Measurements from ENCODE around the gene ZNF205.
"Not testable (repeated sequence)": the region's sequence is repeated elsewhere in the genome, so short reads cannot be mapped to it uniquely, and the experiment has no call there.

Gene ZNF205

GRCh38 chr16:3072576-3073263 is 39.7 kb upstream of the ZNF205 start:
- H3K27ac ChIP-seq (ENCODE audit: low read length); H3K36me3 ChIP-seq (ENCODE audit: control insufficient read depth, insufficient read depth, low read length); H3K4me3 ChIP-seq (ENCODE audit: low read length); DNase-seq (ENCODE audit: low read depth, low spot score); H3K4me1 ChIP-seq (ENCODE audit: control insufficient read depth, insufficient read depth, low read length); H3K9me3 ChIP-seq (ENCODE audit: control insufficient read depth, insufficient read depth, low read length); H3K27me3 ChIP-seq (ENCODE audit: control insufficient read depth, insufficient read depth, low read length): not testable (repeated sequence)
- WGBS (ENCODE audit: insufficient coverage, insufficient read length), result no CpG with 5 or more reads among the region's 18 CpGs

- no CpG with 5 or more reads among the region's 7 CpGs for WGBS (ENCODE audit: insufficient coverage, insufficient read length)
Measured at GRCh38 chr16:3073448-3073847, 38.9 kb upstream of the ZNF205 start.

DNA sequence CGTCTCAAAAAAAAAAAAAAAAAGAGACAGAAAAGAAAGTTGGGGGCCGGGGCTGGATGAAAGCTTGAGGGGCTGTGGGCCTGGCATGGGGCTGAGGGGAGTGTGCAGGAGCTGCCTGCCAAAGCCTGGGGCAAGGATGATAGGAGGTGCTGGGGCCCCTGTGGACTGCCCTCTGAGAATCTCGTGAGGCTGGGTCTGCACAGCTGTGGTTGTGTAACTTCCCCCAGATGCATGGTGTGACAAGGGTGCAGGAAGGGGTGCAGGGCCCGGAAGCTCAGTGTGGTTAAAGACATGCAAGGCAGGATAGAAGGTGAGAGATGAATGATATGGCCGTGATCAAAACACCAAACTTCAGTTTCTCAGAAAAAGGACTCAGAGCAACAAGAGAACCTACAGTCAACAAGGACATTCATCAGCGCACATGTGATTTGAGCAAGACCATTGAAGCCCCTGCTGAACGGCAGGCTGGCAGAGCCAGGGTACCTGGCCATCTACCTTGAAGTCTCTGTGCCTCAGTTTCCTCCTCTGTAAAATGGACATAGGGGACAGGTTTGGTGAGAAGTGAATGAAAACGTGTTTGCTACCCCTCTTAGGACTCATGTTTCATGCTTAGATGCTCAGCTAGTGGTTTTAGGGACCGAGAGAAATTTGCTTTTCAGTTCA is 37.4 kb upstream of the ZNF205 start:
- H3K4me3 ChIP-seq (ENCODE audit: low read length), result no peak overlapping the region
- H3K36me3 ChIP-seq (ENCODE audit: control insufficient read depth, insufficient read depth, low read length), result no peaks in the 10 kb centered on the region
- no peak overlapping the region for H3K27ac ChIP-seq (ENCODE audit: low read length)
- peaks cover 5% of the 10 kb centered on the region for H3K4me1 ChIP-seq (ENCODE audit: control insufficient read depth, insufficient read depth, low read length)
- H3K27me3 ChIP-seq (ENCODE audit: control insufficient read depth, insufficient read depth, low read length), result no peaks in the 10 kb centered on the region
- DNase-seq (ENCODE audit: low read depth, low spot score), result no peak
- H3K9me3 ChIP-seq (ENCODE audit: control insufficient read depth, insufficient read depth, low read length), result no peaks in the 10 kb centered on the region
- WGBS (ENCODE audit: insufficient coverage, insufficient read length), result no CpG with 5 or more reads among the region's 9 CpGs

More at GRCh38 chr16:3073448-3073847, 38.9 kb upstream of the ZNF205 start:
- Histone ChIP-seq H3K9me3 (ENCODE audit: control insufficient read depth, insufficient read depth, low read length) (no peaks in the 10 kb centered on the region), H3K4me3 (ENCODE audit: low read length) (no peak overlapping the region), H3K36me3 (ENCODE audit: control insufficient read depth, insufficient read depth, low read length) (no peaks in the 10 kb centered on the region), H3K4me1 (ENCODE audit: control insufficient read depth, insufficient read depth, low read length) (peaks cover 5% of the 10 kb centered on the region), H3K27ac (ENCODE audit: low read length) (no peak overlapping the region), H3K27me3 (ENCODE audit: control insufficient read depth, insufficient read depth, low read length) (no peaks in the 10 kb centered on the region)
- no peak for DNase-seq (ENCODE audit: low read depth, low spot score)

DNA sequence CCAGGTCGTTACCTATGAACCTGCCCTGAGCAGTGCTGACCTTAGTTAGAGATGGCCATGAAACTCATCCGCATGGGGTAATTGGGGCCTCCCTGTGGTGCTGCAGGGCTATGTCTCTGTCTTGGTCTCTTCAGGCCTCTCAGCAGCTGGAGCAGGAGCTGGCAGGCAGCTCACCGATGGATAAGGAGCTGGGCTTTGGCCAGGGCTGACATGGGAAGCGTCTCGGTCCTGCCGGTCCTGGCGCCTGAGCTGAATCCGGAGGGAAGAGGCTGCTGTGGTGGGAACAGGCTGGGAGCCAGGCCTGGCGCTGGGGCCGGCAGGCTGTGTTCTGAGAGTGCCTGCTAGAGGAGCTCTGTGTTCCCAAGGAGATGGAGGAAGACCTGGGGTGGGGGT is 36.9 kb upstream of the ZNF205 start:
- no CpG with 5 or more reads among the region's 10 CpGs for WGBS (ENCODE audit: insufficient coverage, insufficient read length)
- Histone ChIP-seq H3K4me1 (ENCODE audit: control insufficient read depth, insufficient read depth, low read length) (peaks cover 5% of the 10 kb centered on the region), H3K27ac (ENCODE audit: low read length) (no peak overlapping the region), H3K9me3 (ENCODE audit: control insufficient read depth, insufficient read depth, low read length) (no peaks in the 10 kb centered on the region), H3K27me3 (ENCODE audit: control insufficient read depth, insufficient read depth, low read length) (no peaks in the 10 kb centered on the region), H3K36me3 (ENCODE audit: control insufficient read depth, insufficient read depth, low read length) (no peaks in the 10 kb centered on the region), H3K4me3 (ENCODE audit: low read length) (no peak overlapping the region)
- DNase-seq (ENCODE audit: low read depth, low spot score), result no peak

DNA sequence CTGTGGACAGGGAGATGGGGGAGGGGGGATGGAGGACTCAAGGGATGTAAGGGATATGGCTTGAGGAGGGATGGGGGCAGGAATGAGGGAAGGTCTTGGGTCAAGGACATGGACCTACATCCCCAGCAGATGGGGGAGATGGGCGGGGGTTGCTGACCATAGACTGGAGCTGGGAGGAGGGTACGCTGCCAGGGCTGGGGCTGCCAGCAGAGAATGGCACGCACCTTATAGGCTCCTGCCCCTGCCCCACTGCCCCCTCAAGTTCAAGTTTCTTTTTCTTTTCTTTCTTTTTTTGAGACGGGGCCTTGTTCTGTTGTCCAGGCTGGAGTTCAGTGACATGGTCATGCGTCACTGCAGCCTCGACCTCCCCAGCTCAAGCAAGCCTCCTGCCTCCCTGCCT is 36.4 kb upstream of the ZNF205 start:
- not testable (repeated sequence) for H3K36me3 ChIP-seq (ENCODE audit: control insufficient read depth, insufficient read depth, low read length); H3K9me3 ChIP-seq (ENCODE audit: control insufficient read depth, insufficient read depth, low read length); DNase-seq (ENCODE audit: low read depth, low spot score); H3K27ac ChIP-seq (ENCODE audit: low read length); H3K4me3 ChIP-seq (ENCODE audit: low read length); H3K4me1 ChIP-seq (ENCODE audit: control insufficient read depth, insufficient read depth, low read length); H3K27me3 ChIP-seq (ENCODE audit: control insufficient read depth, insufficient read depth, low read length)
- no CpG with 5 or more reads among the region's 6 CpGs for WGBS (ENCODE audit: insufficient coverage, insufficient read length)

- H3K27ac ChIP-seq (ENCODE audit: low read length), result no peak overlapping the region
- peaks cover 5% of the 10 kb centered on the region for H3K4me1 ChIP-seq (ENCODE audit: control insufficient read depth, insufficient read depth, low read length)
- H3K9me3 ChIP-seq (ENCODE audit: control insufficient read depth, insufficient read depth, low read length), result no peaks in the 10 kb centered on the region
- WGBS (ENCODE audit: insufficient coverage, insufficient read length), result no CpG with 5 or more reads among the region's 6 CpGs
- no peaks in the 10 kb centered on the region for H3K27me3 ChIP-seq (ENCODE audit: control insufficient read depth, insufficient read depth, low read length)
- no peak overlapping the region for H3K4me3 ChIP-seq (ENCODE audit: low read length)
- DNase-seq (ENCODE audit: low read depth, low spot score), result no peak
- H3K36me3 ChIP-seq (ENCODE audit: control insufficient read depth, insufficient read depth, low read length), result no peaks in the 10 kb centered on the region
Measured at GRCh38 chr16:3076577-3076976, 35.8 kb upstream of the ZNF205 start.

DNA sequence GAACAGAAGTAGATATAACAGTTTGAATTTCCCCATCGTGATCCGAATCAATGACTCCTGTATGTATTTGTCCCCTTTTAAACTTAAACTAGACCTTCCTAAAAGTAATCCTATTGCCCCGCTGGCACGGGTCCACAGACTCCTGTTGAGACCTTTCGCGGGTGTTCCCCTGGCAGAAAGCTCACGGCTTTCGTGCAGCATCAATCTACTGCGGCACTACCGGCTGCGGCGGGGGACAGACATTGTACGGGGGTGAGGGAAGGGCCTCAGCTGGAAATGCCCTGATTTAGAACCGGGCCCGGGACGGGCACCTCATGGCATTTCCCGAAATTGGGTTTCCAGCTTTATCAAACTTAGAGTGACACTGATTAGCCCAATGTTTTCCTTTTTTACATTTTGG is 32.4 kb upstream of the ZNF205 start:
- Histone ChIP-seq H3K9me3 (ENCODE audit: control insufficient read depth, insufficient read depth, low read length) (no peaks in the 10 kb centered on the region), H3K27ac (ENCODE audit: low read length) (no peak overlapping the region), H3K36me3 (ENCODE audit: control insufficient read depth, insufficient read depth, low read length) (no peaks in the 10 kb centered on the region), H3K4me3 (ENCODE audit: low read length) (no peak overlapping the region), H3K4me1 (ENCODE audit: control insufficient read depth, insufficient read depth, low read length) (peaks cover 5% of the 10 kb centered on the region; the same call in 1 of the 2 replicates), H3K27me3 (ENCODE audit: control insufficient read depth, insufficient read depth, low read length) (no peaks in the 10 kb centered on the region)
- no CpG with 5 or more reads among the region's 17 CpGs for WGBS (ENCODE audit: insufficient coverage, insufficient read length)
- DNase-seq (ENCODE audit: low read depth, low spot score), result no peak

DNA sequence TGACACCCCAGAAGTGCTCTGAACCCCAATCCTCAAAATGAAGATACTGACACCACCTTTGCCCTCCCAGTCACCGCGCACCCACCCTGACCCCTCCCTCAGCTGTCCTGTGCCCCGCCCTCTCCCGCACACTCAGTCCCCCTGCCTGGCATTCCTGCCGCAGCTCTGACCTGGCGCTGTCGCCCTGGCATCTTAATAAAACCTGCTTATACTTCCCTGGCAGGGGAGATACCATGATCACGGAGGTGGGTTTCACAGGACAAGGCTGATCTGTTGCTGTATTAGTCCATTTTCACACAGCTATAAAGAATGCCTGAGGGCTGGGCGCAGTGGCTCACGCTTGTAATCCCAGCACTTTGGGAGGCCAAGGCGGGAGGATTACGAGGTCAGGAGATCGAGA is 30.4 kb upstream of the ZNF205 start:
- H3K27ac ChIP-seq (ENCODE audit: low read length); H3K4me3 ChIP-seq (ENCODE audit: low read length); DNase-seq (ENCODE audit: low read depth, low spot score); H3K36me3 ChIP-seq (ENCODE audit: control insufficient read depth, insufficient read depth, low read length); H3K9me3 ChIP-seq (ENCODE audit: control insufficient read depth, insufficient read depth, low read length); H3K4me1 ChIP-seq (ENCODE audit: control insufficient read depth, insufficient read depth, low read length); H3K27me3 ChIP-seq (ENCODE audit: control insufficient read depth, insufficient read depth, low read length): not testable (repeated sequence)
- no CpG with 5 or more reads among the region's 13 CpGs for WGBS (ENCODE audit: insufficient coverage, insufficient read length)

DNA sequence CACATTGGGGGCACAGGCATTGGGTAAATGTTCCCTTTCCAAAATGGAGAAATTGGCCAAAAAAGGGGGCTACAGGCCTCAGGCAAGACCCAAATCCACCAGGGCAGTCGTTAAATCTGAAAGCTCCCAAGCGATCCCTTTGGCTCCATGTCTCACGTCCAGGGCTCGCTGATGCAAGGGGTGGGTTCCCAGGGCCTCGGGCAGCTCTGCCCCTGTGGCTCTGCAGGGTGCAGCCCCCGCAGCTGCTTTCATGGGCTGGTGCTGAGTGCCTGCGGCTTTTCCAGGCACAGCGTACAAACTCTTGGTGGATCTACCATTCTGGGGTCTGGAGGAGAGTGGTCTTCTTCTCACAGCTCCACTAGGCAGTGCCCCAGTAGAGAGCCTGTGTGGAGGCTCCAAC is 29.0 kb upstream of the ZNF205 start:
- H3K4me1 ChIP-seq (ENCODE audit: control insufficient read depth, insufficient read depth, low read length); H3K36me3 ChIP-seq (ENCODE audit: control insufficient read depth, insufficient read depth, low read length); H3K27me3 ChIP-seq (ENCODE audit: control insufficient read depth, insufficient read depth, low read length); H3K9me3 ChIP-seq (ENCODE audit: control insufficient read depth, insufficient read depth, low read length); H3K4me3 ChIP-seq (ENCODE audit: low read length); DNase-seq (ENCODE audit: low read depth, low spot score); H3K27ac ChIP-seq (ENCODE audit: low read length): not testable (repeated sequence)
- WGBS (ENCODE audit: insufficient coverage, insufficient read length), result no CpG with 5 or more reads among the region's 8 CpGs

GRCh38 chr16:3084491-3084890 is 27.9 kb upstream of the ZNF205 start:
- Histone ChIP-seq H3K27me3 (ENCODE audit: control insufficient read depth, insufficient read depth, low read length) (no peaks in the 10 kb centered on the region), H3K36me3 (ENCODE audit: control insufficient read depth, insufficient read depth, low read length) (peaks cover 15% of the 10 kb centered on the region), H3K4me1 (ENCODE audit: control insufficient read depth, insufficient read depth, low read length) (peaks cover 4% of the 10 kb centered on the region), H3K4me3 (ENCODE audit: low read length) (no peak overlapping the region), H3K27ac (ENCODE audit: low read length) (no peak overlapping the region), H3K9me3 (ENCODE audit: control insufficient read depth, insufficient read depth, low read length) (no peaks in the 10 kb centered on the region)
- no CpG with 5 or more reads among the region's 1 CpG for WGBS (ENCODE audit: insufficient coverage, insufficient read length)
- DNase-seq (ENCODE audit: low read depth, low spot score), result no peak

All from iPS DF 6.9 (cell line).